H1 (cell line): Measurements from ENCODE around the gene PLCB3. TPM values are rescaled to one million over a fixed set of nuclear protein-coding genes. Genes with fewer than 3 reads are reported as not detected.

Source experiments
- CBX5 ChIP-seq: fragments of 300-800, 300-1000 bp; sonication (generic); IDR thresholded peaks from 2 replicates; pipeline ENCODE4 v1.7.1; 2016; ENCODE audit warnings: antibody characterized with exemption, low read length, low read depth
- EP300 ChIP-seq, 2 experiments: IDR thresholded peaks; 1 replicate in 1 of 2; 2 replicates in 1 of 2; pipeline ENCODE4 v1.6.1; 2011 to 2012; ENCODE audit warnings: low read depth in 2 of 2, low read length in 2 of 2, mild to moderate bottlenecking in 2 of 2, borderline replicate concordance in 1 of 2, inconsistent platforms in 1 of 2, moderate library complexity in 1 of 2
- JUND ChIP-seq: IDR thresholded peaks from 2 replicates; pipeline ENCODE4 v1.6.1; 2011; ENCODE audit warnings: mild to moderate bottlenecking, improper control_type of control experiment, low read length
- NANOG ChIP-seq: IDR thresholded peaks from 2 replicates; pipeline ENCODE4 v1.6.1; 2011; ENCODE audit warnings: low read length, low read depth, mild to moderate bottlenecking, inconsistent platforms; ENCODE audit not compliant: insufficient read depth, poor library complexity, severe bottlenecking
- SP1 ChIP-seq: IDR thresholded peaks from 2 replicates; pipeline ENCODE4 v1.6.1; 2011; ENCODE audit warnings: low read depth, low read length
- polyA plus RNA-seq, 7 experiments: library from polyadenylated mRNA; depleted of rRNA in 3 of 7; stranded (reverse) in 5 of 7; unstranded in 2 of 7; fragments of >200 nt in 5 of 7; fragments of 200-250 nt in 2 of 7; gene quantifications; 1 replicate in 5 of 7; 2 replicates in 1 of 7; 4 replicates in 1 of 7; pipeline versions ENCODE4 v1.2.1 to v1.2.3, GENCODE V29; 2011 to 2013; ENCODE audit warnings: missing spikeins in 2 of 7, mixed read lengths in 2 of 7
- total RNA-seq: library from RNA; stranded (reverse); fragmentation: NEBNext Ultra II Directional; extraction: Animal tissue kit (Norgen Biotek cat#: 25700); gene quantifications from 2 replicates; pipeline ENCODE4 v1.2.1, GENCODE V29; 2021

Gene PLCB3
- total and polyA plus RNA-seq, 2 of the 8 experiments (the other 6 are each of a cell fraction or from before 2014, with no cell fraction given) = 47.2 to 104 TPM

GRCh38 chr11:64237484-64237951 lies 13.8 kb upstream of the PLCB3 start (continued):
- TF ChIP-seq EP300 (IDR thresholded peaks at IDR 0.05; ENCODE audit: borderline replicate concordance in 1 of 2, low read depth in 2 of 2, low read length in 2 of 2) (no peak), NANOG (no peak), SP1 (no peak), CBX5 (no peak), JUND (no peak)
- TF ChIP-seq, all 59 proteins: peak for 0
